AG08395 (cell line): ENCODE results near the gene LRIG1.

Source experiments
- DNase-seq: peaks from one replicate; pipeline ENCODE4 v3.0.0; 2012; ENCODE audit warnings: mixed read lengths, low spot score

LRIG1 gene

DNA sequence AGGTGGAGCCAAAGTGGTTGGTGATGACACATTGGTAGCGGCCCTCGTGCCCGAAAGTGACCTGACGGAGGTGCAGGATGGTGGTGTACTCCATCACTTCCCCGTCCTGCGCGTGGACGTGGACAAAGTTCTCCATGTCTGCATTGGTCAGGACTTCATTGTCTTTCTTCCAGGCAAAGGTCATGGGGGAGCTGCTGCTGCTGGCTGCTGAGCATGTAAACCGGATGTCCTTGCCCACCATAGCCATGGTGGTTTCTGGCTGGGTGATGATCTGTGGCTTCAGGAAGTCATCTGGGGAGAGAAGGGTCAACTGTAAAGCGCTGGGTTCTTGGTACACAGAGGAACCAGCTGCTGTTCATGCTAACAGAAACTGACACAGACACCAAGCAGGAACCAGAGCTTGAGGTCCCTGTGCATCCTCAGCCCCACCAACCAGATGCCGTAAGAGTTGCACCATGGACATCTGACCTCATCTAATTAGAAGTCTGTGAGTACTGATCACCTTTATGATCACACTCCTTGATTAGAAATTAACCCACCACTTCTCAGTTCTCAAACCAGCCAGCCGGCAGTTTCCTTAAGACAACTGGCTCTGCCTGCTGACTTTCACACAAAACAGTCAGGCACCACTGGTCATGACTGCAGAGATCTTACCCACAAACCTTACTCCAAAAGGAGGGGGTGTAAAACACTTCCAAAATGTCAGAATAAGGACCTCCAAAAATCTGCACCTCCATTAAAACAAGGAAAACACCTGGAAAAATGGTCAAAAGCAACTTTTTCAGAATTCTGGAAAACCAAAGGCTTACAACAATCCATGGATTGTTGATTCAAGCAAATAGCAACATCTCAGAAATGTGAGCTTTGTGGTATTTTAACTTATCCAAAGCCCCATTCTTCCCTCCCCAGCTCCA is 114.6 kb downstream of the LRIG1 start:
- DNase-seq: no peak

DNA sequence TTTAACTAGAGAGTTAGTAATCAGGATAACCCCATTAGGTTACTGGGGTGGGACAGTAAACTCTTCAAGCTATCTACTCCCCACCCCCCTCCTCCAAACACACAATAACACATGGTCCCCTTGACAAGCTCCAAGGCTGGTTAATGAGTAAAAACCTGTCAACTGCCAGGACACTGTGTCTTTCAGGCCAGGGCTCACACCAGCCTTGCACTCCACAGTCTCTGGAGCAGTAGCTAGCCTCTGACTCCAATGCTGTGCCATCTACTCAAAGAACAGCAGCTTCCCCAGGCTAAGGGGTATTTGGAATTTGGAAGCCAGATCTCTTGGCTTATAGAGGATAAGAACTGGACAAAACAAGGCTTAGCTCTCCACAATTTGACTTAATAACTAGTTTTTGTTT is 115.8 kb downstream of the LRIG1 start:
- DNase-seq: no peak

DNA sequence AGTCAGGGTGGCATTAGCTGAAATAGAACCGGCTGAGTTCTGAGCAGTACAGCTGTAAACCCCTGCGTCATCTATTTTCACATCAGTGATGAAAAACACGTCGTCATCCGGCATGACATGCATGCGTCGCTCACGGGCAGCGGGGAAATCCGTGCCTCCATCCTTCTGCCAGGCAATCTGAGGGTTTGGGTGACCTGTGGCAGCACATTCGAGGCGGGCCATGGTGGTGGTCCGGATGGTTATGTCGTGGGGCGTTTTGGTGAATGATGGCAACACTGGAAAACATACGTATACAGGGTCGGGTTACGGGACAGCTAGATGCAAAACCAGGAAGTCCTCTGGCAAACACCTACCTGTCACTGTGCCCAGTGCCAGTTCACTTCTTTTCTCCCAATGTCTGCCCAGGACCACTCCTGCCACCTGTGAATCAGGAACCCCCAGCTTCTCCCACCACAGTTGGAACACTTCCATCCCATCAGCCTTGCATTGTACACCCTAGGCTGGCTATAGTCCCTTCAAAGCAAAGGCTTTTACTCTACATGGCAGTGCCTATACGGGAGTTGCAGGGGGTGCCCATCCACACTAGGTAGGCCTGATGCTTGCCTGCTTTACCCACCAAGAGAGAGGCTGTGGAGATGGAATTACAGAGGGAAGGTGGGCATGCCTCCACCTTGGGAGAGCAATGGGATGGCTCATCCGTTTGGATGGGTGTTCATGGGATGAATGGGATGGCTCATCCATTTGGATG is 116.7 kb downstream of the LRIG1 start:
- no peak for DNase-seq

DNA sequence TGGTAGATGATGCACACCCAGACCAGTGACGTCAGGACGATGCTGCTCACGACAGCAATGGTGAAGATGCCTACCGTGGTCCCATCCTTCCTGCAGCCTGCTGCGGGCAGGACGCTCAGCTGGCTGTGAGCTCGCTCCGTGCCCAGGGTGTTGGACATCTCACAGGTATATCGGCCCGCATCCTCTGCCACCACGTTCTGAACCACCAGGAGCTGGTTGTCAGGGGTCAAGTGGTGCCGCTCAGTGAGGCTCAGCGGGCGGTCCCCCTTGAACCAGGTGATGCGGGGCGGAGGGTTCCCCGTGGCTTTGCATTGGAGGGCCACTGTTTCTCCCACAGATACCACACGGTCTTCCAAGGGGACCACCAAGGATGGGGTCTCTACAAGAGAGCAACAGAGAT is 117.8 kb downstream of the LRIG1 start:
- no peak for DNase-seq

- no peak for DNase-seq
These were observed 118.7 kb downstream of the LRIG1 start for GRCh38 chr3:66382142-66382541.

DNA sequence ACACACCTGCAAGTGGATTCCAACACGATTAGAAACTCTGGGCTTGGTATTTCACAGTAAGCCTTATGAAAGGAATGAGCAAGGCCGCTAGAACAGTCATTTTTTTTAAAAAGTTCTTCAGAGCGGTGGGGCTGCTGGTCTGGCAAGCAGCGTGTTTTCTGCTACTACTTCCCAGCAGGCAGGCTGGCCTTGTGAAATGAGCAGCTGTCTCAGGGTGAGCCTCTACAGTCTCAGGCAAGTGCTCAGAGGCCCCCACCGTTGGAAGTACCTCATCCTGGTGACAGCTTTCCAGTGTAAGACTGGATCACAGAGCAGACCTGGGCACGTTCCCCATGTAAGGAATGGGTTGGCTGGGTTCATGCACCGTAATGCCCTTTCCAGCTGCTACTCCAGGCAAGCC is 119.2 kb downstream of the LRIG1 start:
- DNase-seq: no peak

DNA sequence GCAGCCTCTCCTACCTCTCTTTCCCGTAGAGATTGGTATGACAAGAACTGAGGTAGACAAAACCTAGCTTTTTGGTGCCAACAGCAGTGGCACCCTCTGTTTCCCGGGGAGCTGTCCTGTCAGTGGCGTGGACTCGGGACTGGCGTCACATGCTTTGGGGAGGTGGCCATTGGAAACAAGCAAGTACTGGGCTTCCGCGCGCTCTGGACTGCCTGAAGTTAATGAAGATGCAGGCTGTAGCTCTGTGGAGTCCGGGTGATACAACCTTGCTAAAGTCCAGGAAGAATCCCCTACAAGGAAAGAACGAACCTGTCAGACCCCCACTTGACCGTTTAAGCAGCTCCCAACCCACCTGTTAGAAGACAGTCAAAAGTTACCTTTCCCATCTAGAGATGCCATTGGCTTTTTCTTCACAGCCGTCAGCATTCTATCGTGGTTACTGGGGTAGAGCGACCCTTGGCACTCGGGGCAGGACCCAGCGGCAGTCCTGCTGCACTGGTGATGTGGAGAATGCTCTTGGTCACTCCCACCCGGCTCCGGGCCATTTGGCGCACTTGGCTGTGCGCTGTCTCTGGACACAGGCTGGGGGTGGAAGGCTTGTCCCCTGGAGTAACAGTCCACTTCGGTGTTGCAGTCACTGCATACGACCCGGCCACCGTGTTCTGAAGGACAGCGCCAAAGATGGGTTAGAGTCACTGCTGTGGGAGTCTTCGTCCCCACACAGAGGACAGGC is 120.5 kb downstream of the LRIG1 start:
- no peak for DNase-seq

DNA sequence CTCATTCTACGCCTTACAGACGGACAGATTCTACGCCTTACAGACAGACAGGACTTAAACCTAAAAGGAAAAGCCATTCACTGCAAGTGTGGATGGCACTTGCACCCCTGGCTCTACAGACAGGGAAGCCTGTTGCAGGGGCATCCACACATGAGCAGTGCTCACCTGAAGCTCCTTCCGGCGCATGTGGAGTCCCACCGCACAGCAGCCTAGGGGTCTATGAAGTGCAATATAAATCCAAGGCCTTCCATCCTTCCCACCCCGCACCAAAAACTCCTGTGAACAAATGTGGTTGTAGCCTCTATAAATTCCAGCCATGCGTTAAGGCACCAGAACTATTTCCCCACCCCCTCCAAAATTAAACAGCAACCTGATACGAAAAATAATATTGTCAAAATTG is 121.3 kb downstream of the LRIG1 start:
- DNase-seq: no peak

- no peak for DNase-seq
These were observed 122.6 kb downstream of the LRIG1 start for GRCh38 chr3:66378256-66378655.

DNA sequence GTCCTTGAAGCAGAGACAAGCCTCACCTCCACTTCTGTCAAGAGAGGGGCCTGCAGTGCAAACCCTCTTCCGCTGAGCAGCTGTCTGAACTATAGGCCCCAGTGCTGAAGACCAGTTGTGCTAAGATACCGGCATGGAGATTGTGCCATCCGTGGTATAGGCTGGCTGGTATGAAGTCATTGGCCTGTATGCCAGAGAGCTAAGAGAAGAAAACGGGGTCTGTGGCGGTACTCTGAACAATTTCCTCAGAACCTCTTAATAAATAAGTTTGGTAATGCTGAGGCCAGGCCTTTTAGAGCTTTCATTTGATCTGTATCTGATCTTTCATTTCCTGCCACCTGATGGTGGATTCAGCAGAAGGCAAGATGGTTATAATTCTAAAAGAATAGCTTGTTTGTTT is 123.0 kb downstream of the LRIG1 start:
- no peak for DNase-seq

GRCh38 chr3:66376568-66376967 is 124.3 kb downstream of the LRIG1 start:
- DNase-seq: no peak

GRCh38 chr3:66372681-66373350 is 128.0 kb downstream of the LRIG1 start:
- DNase-seq: peak; percentile 37

DNA sequence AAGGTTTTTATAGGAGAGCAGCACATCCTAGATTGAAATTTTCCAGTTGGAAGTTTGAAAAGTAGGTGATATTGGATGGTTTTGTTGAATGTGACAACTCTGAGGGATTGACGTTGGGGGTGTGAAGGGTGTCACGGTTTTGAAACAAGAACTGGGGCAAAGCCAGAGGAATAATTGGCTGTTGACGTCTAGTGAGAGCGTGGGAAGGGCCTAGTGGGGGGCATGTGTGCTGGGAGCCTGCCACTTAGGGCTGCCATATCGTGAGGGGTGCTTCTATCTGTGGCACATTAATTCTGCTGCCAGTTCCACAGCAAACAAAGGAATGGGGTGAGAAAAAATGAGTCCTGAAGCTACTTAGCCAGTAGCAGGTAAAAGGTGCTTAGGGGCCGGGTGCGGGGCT is 129.4 kb downstream of the LRIG1 start:
- DNase-seq: no peak

DNA sequence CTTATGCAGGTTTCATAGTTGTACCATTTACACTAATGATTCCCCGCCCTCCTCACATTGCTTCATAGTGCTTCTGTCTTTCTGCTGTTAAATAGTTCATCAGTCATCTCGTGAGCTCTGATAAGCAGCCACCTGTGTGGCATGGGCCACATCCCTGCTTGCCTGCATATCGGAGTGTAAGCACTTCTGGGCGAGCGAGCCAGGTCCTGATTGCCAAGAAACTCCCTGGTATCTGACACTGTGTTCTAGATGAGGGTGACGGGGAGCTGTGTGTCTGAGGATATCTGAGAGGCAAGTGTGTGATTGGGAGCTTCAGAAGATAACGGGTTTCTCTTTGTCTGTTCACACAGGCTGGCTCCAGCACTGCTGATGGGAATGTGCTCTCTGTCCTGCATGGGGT is 130.6 kb downstream of the LRIG1 start:
- no peak for DNase-seq

DNA sequence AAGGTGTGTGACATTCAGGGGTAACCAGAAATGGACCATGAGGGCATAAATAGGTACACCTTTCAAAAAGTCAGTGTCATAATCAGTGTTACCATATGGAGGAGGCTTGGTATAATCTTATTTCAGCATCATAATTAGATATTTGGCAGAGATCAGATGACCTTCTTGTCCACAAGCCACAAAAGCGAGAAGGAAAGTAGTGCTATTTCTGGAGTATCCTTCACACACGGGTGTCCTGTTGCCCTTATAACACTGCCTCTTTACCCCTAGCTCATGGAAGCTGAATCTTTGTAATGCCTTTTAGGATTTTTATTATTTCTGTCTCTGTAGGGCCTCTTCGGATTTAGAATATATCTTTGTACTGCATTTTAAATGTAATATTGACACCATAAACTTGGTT is 132.8 kb downstream of the LRIG1 start:
- no peak for DNase-seq

DNA sequence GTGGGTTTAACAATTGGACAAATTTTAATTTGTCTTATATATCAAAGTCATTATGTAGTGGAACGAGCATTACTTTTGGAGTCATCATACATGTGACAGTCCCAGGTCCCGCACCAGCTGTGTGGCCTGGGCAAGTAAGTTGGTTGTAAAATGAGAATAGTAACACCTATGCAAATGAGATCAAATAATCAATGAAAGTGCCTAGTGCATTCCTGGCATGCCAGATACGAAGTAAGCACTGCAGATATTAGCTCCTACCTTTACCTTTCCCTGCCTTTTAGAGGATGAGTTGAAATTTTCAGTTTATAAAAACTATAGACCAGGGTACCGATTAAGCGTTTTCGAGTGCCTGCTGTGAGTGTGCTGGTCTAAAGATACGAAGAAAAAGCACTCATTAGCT is 134.1 kb downstream of the LRIG1 start:
- DNase-seq: no peak

DNA sequence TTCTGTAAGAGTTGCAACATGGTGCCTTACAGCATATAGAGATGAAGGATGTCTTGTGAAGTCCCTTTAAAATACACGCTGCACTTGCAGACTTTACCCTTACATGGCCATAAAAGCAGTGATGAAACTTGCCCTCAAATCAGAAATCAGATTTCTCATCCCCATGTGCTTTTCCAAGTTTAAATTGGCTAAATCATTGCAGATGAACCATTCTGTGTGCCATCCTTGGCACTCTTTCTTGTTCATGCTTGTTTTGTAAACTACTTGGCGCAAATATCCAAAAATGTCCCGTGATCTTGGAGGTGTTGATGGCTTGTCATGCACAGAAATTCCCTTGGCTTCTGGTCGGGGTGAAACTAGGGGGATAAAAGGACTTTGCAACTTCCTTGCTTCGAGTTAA is 135.7 kb downstream of the LRIG1 start:
- no peak for DNase-seq

DNA sequence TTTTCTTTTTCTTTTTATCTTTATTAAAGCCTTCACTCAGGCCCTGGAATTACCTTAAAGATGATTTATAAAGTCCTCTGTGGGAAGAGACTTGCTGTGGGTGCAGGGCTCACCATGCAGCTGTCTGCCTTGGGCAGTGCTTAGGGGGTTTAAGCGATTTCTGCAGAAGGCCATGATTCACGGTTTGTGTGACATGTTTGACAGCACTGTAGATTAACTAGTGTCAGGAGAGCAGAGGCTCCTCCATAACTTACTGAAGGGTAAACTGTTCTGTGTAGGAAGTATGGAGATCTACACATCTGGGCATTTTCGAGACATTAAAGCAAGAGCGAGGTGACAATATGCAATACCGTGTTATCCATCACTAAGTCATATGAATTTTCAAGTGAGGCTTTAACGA is 137.7 kb downstream of the LRIG1 start:
- DNase-seq: no peak

DNA sequence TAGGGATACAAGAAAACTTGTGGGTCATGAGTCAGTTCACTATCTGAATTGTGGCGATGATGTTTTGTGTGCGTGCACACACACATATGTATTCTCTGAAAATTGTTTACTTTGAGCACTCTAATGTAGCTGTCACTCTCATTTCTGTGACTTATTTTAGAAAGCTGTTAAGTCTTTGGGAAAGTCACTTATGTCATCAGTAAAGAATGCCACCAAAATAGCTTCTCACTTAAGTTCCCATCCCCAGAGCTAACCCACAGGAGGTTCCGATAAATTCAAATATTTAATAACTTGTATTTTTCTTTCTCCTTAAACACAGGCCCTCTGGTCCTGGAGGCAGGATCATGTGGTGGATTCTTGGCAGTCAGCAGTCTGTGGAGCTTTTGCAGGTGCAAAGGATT is 138.3 kb downstream of the LRIG1 start:
- DNase-seq: peak; percentile 12

DNA sequence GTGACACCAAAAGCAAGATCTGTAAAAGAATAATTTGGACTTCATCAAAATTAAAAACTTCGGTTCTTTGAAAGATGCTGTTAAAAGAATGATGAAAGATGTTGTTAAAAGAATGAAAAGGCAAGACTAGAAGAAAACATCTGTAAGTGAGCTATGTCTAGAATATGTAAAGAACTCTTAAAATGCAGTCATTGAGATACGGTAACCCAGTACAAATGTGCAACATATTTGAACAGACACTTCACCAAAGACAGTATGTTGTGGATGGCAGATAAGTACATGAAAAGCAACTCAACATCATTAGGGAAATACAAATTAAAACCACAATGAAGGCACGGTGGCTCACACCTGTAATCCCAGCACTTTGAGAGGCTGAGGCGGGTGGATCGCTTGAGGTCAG is 139.5 kb downstream of the LRIG1 start:
- DNase-seq: no peak

DNA sequence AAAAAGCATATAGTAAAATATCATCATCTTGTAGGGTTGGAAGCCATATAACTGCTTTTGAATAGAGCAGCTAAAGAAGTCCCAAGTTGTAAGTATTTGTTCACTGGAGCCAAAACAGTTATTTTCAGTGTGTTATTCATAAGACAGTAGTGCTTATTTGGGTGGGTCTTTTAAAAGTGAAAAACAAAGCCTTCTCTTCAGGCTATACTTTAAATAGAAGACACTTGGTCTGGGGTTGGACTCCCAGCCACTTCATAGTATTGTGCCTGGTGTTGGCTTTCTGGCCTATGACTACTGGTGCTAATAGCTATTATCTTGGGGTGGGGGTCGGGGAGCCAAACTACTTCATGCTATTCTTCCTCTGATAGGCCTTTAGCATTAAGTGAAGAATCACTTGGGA is 144.8 kb downstream of the LRIG1 start:
- no peak for DNase-seq

GRCh38 chr3:66355394-66355793 is 145.4 kb downstream of the LRIG1 start:
- DNase-seq: no peak
